Endodermal cell (in vitro differentiated cells): Measurements from ENCODE around the gene KCNQ5. TPM values are rescaled to one million over a fixed set of nuclear protein-coding genes. Genes with fewer than 3 reads are reported as not detected.

Experiments
- DNase-seq: peaks from one replicate; pipeline ENCODE4 v3.0.0-alpha.2; 2017
- H3K27ac ChIP-seq: 2 replicates; pipeline ENCODE4 v1.5.1; 2013; ENCODE audit warnings: mild to moderate bottlenecking, low read depth, low read length, moderate library complexity
- H3K27me3 ChIP-seq: 2 replicates; pipeline ENCODE4 v1.6.1; 2013; ENCODE audit warnings: mild to moderate bottlenecking, low read length, moderate library complexity; ENCODE audit not compliant: insufficient read depth, control insufficient read depth, poor library complexity, severe bottlenecking
- H3K36me3 ChIP-seq: 2 replicates; pipeline ENCODE4 v1.7.0; 2013; ENCODE audit warnings: mild to moderate bottlenecking, low read length, moderate library complexity; ENCODE audit not compliant: control insufficient read depth, insufficient read depth
- H3K4me1 ChIP-seq: one replicate; pipeline ENCODE4 v1.7.0; 2013; ENCODE audit warnings: low read length; ENCODE audit not compliant: control insufficient read depth, insufficient read depth
- H3K4me3 ChIP-seq: 2 replicates; pipeline ENCODE4 v1.5.1; 2013; ENCODE audit warnings: mild to moderate bottlenecking, low read length, moderate library complexity
- H3K9ac ChIP-seq: 2 replicates; pipeline ENCODE4 v1.6.1; 2013; ENCODE audit warnings: mild to moderate bottlenecking, low read length, moderate library complexity; ENCODE audit not compliant: poor library complexity, severe bottlenecking; ENCODE audit errors: extremely low read depth
- H3K9me3 ChIP-seq: 2 replicates; pipeline ENCODE4 v1.6.1; 2013; ENCODE audit warnings: mild to moderate bottlenecking, low read length, moderate library complexity; ENCODE audit not compliant: control insufficient read depth
- H3K27ac Mint-ChIP-seq: 2 replicates; pipeline ENCODE4 v1.8.0; 2020; ENCODE audit warnings: mixed read lengths
- H3K27me3 Mint-ChIP-seq: 2 replicates; pipeline ENCODE4 v1.8.0; 2021; ENCODE audit warnings: mild to moderate bottlenecking, mixed read lengths; ENCODE audit not compliant: insufficient read depth
- H3K36me3 Mint-ChIP-seq: 2 replicates; pipeline ENCODE4 v1.8.0; 2020; ENCODE audit warnings: low read depth, mixed read lengths
- H3K4me1 Mint-ChIP-seq: 2 replicates; pipeline ENCODE4 v1.8.0; 2020; ENCODE audit warnings: mixed read lengths
- H3K4me3 Mint-ChIP-seq: 2 replicates; pipeline ENCODE4 v1.8.0; 2020; ENCODE audit warnings: mild to moderate bottlenecking, moderate library complexity, mixed read lengths
- H3K9me3 Mint-ChIP-seq: 2 replicates; pipeline ENCODE4 v1.8.0; 2020; ENCODE audit warnings: mild to moderate bottlenecking, mixed read lengths
- CTCF ChIP-seq: fragments of 200-600 bp; sonication (generic); conservative IDR thresholded peaks from 2 replicates; pipeline ENCODE4 v1.5.0; 2021; ENCODE audit warnings: antibody characterized with exemption, mild to moderate bottlenecking
- WGBS, 2 experiments: methylation state at CpG; one replicate each; pipeline versions ENCODE4 v1.1.5 to v1.1.7; 2013; ENCODE audit warnings: missing lambda C conversion rate in 2 of 2, mixed read lengths in 1 of 2; ENCODE audit not compliant: insufficient coverage in 1 of 2, insufficient read length in 1 of 2; 5-methylcytosine and 5-hydroxymethylcytosine counted together
- total RNA-seq, 2 donors: library from RNA; stranded (reverse); fragmentation: NEBNext Ultra II Directional in 1 of 2; extraction: Animal tissue kit (Norgen Biotek cat#: 25700) in 1 of 2; gene quantifications; 2 replicates in 1 of 2; 3 replicates in 1 of 2; pipeline ENCODE4 v1.2.1, GENCODE V29; 2021

Gene KCNQ5
- total RNA-seq, 2 donors from 2014 or later, result 2.4 to 8.3 TPM

DNA sequence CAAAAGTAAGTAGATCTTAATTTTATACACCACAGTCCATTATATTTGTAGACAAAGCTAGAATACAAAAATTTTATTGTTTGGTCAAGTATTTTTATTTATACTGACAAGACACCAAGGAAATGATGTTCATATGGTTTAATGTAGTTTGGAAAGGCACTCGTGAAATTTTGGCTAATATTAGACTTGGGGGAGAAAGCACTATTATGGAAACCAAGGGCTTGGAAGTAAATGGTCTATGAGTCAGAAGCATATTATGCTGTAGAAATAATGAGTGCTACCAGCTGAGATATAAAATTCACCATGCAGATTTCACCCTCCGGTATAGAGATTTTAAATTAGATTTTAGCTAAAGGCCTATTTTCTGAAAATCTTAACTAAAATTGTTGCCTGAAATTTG lies 233.6 kb downstream of the KCNQ5 start:
- WGBS, 2 experiments, result 99 to 100% methylated on average over 1 to 2 of the region's 2 CpGs
- Histone ChIP-seq H3K36me3 (no peaks in the 10 kb centered on the region), H3K4me3 (no peak overlapping the region), H3K9me3 (no peaks in the 10 kb centered on the region), H3K4me1 (no peaks in the 10 kb centered on the region), H3K9ac (no peak overlapping the region), H3K27me3 (no peaks in the 10 kb centered on the region), H3K27ac (no peak overlapping the region)
- H3K4me3 Mint-ChIP-seq, result no peak overlapping the region
- no peaks in the 10 kb centered on the region for H3K36me3 Mint-ChIP-seq
- no peak for TF ChIP-seq CTCF
- peaks cover 2% of the 10 kb centered on the region for H3K27me3 Mint-ChIP-seq
- H3K27ac Mint-ChIP-seq, result no peak overlapping the region
- H3K9me3 Mint-ChIP-seq, result no peaks in the 10 kb centered on the region
- no peak for DNase-seq
- H3K4me1 Mint-ChIP-seq, result peaks cover 4% of the 10 kb centered on the region

GRCh38 chr6:72856801-72857200 lies 234.9 kb downstream of the KCNQ5 start:
- Histone ChIP-seq H3K36me3 (no peaks in the 10 kb centered on the region), H3K27me3 (no peaks in the 10 kb centered on the region), H3K9me3 (no peaks in the 10 kb centered on the region), H3K27ac (no peak overlapping the region), H3K9ac (no peak overlapping the region), H3K4me3 (no peak overlapping the region), H3K4me1 (no peaks in the 10 kb centered on the region)
- no peak for TF ChIP-seq CTCF
- Mint-ChIP-seq H3K4me1 (no peaks in the 10 kb centered on the region), H3K27me3 (no peaks in the 10 kb centered on the region), H3K36me3 (no peaks in the 10 kb centered on the region), H3K9me3 (no peaks in the 10 kb centered on the region), H3K4me3 (no peak overlapping the region), H3K27ac (no peak overlapping the region)
- DNase-seq, result no peak
- WGBS, 2 experiments, result 92 to 100% methylated on average over 1 to 3 of the region's 3 CpGs

- no peak overlapping the region for H3K4me3 ChIP-seq
- H3K9ac ChIP-seq, result no peak overlapping the region
- no peak overlapping the region for H3K27ac ChIP-seq
- 95% methylated on average over 3 of the region's 4 CpGs; no CpG with 5 or more reads in 1 of the 2 experiments for WGBS, 2 experiments
- H3K36me3 ChIP-seq, result no peaks in the 10 kb centered on the region
- Mint-ChIP-seq H3K27me3 (no peaks in the 10 kb centered on the region), H3K36me3 (no peaks in the 10 kb centered on the region), H3K9me3 (no peaks in the 10 kb centered on the region), H3K4me1 (no peaks in the 10 kb centered on the region), H3K27ac (no peak overlapping the region), H3K4me3 (no peak overlapping the region)
- H3K9me3 ChIP-seq, result no peaks in the 10 kb centered on the region
- TF ChIP-seq CTCF, result no peak
- H3K4me1 ChIP-seq, result no peaks in the 10 kb centered on the region
- no peak for DNase-seq
- H3K27me3 ChIP-seq, result no peaks in the 10 kb centered on the region
Observed at GRCh38 chr6:72857791-72858585, 236.1 kb downstream of the KCNQ5 start.
